ENCODE measurements around the gene LGALSL. TPM values are rescaled to one million over a fixed set of nuclear protein-coding genes. Genes with fewer than 3 reads are reported as not detected.

Gene LGALSL
- total RNA-seq, 1 experiment from 2014 or later, result 37.2 TPM

- Mint-ChIP-seq H3K27me3 (ENCODE audit: insufficient read depth, unreplicated experiment) (no peaks in the 10 kb centered on the region), H3K9me3 (ENCODE audit: unreplicated experiment) (no peaks in the 10 kb centered on the region), H3K27ac (ENCODE audit: unreplicated experiment) (no peak overlapping the region), H3K4me3 (ENCODE audit: unreplicated experiment) (no peak overlapping the region), H3K36me3 (ENCODE audit: insufficient read depth, unreplicated experiment) (no peaks in the 10 kb centered on the region), H3K4me1 (ENCODE audit: low read depth, unreplicated experiment) (peaks cover 14% of the 10 kb centered on the region)
- intact Hi-C loops (cut with micrococcal nuclease; ENCODE audit: unreplicated experiment), result no loop called here
- ChIA-PET POLR2A (no interaction called here), CTCF (no interaction called here)
- no peak for TF ChIP-seq CTCF (IDR thresholded peaks at IDR 0.05; ENCODE audit: insufficient read depth in 1 of 2, low read depth in 1 of 2, low read length in 1 of 2, severe bottlenecking in 1 of 2, unreplicated experiment in 1 of 2)
- BruUV-seq (replicated peaks), result no TSS peak
- Histone ChIP-seq H3K27me3 (replicated peaks; ENCODE audit: control insufficient read depth, insufficient read depth, low read length) (no peaks in the 10 kb centered on the region), H3K36me3 (ENCODE audit: control insufficient read depth, insufficient read depth, low read length) (no peaks in the 10 kb centered on the region), H3K4me3 (ENCODE audit: low read depth, low read length) (no peak overlapping the region), H3K4me1 (0 out of 2 replicates have a peak, but pooled peaks cover 7% of the 10 kb centered on the region), H3K9me3 (no peaks in the 10 kb centered on the region)
- DNase-seq, result no peak
Observed at GRCh38 chr2:64477037-64477436, 23.1 kb downstream of the LGALSL start.

DNA sequence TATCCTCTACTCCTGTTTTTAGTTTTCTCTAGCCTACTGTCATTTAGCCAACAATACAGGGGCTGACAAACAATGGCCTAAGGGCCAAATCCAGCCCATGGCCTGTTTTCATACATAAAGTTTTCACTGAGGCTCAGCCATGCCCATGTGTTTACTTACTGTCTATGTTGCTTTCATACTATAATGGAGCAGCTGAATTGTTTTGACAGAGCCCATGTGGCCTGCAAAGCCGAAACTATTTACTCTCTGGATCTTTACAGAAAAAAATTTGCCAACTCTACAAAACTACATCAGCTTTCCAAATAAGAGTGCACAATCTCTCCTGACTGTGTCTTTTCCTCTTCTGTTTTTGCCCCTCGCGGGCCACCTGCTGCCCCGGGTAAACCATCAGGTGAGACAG, 24.0 kb downstream of the LGALSL start:
- POLR2A ChIA-PET, result no interaction called here

DNA sequence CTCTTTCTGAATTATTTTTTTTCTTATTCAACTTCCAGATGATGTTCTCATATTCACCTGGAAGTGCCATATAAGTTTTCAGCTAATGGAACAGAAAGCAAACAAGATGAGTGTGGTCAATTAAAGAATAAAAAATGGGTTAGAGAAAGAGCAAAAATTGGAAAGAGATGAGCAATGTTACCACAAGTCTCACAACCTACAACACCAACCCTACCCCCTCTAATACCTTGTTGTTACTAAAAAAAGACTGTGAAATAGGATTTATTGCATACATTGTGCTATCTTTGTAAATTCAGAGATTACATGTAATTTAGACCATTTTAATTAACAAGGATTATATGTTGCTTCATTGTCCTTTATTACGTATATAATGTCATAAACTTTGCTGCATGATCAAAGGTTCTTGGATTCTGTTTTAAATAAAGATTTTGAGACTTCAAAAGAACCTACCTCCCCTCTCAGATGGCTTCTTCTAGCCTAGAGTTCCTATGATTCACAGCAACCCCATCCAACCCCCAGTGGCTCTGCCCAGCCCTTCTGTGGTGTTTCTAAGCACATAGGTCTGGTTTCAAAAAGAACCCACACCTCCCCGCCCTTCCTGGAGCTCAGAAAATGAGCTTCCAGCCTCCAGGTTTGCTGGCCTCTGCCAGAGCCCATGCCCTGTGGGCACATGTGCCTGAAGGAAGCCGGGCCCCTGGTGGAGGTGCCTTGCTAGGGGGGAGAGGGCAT, 24.7 kb downstream of the LGALSL start:
- Mint-ChIP-seq H3K4me1 (ENCODE audit: low read depth, unreplicated experiment) (peaks cover 14% of the 10 kb centered on the region), H3K9me3 (ENCODE audit: unreplicated experiment) (no peaks in the 10 kb centered on the region), H3K36me3 (ENCODE audit: insufficient read depth, unreplicated experiment) (no peaks in the 10 kb centered on the region), H3K27me3 (ENCODE audit: insufficient read depth, unreplicated experiment) (no peaks in the 10 kb centered on the region), H3K27ac (ENCODE audit: unreplicated experiment) (no peak overlapping the region), H3K4me3 (ENCODE audit: unreplicated experiment) (no peak overlapping the region)
- H3K36me3 ChIP-seq (ENCODE audit: control insufficient read depth, insufficient read depth, low read length), result no peaks in the 10 kb centered on the region
- CTCF ChIA-PET, result no interaction called here
- DNase-seq, result no peak
- TF ChIP-seq CTCF (IDR thresholded peaks at IDR 0.05; ENCODE audit: insufficient read depth in 1 of 2, low read depth in 1 of 2, low read length in 1 of 2, severe bottlenecking in 1 of 2, unreplicated experiment in 1 of 2), result no peak
- no TSS peak for BruUV-seq (replicated peaks)
- POLR2A ChIA-PET, result no interaction called here
- no peaks in the 10 kb centered on the region for H3K9me3 ChIP-seq
- H3K27me3 ChIP-seq (replicated peaks; ENCODE audit: control insufficient read depth, insufficient read depth, low read length), result no peaks in the 10 kb centered on the region
- H3K4me3 ChIP-seq (ENCODE audit: low read depth, low read length), result no peak overlapping the region
- H3K4me1 ChIP-seq, result 0 out of 2 replicates have a peak, but pooled peaks cover 7% of the 10 kb centered on the region
- intact Hi-C loops (cut with micrococcal nuclease; ENCODE audit: unreplicated experiment), result no loop called here

More for the DNA sequence above, 24.0 kb downstream of the LGALSL start:
- Histone ChIP-seq H3K4me1 (0 out of 2 replicates have a peak, but pooled peaks cover 7% of the 10 kb centered on the region), H3K27me3 (replicated peaks; ENCODE audit: control insufficient read depth, insufficient read depth, low read length) (no peaks in the 10 kb centered on the region), H3K36me3 (ENCODE audit: control insufficient read depth, insufficient read depth, low read length) (no peaks in the 10 kb centered on the region), H3K4me3 (ENCODE audit: low read depth, low read length) (no peak overlapping the region), H3K9me3 (no peaks in the 10 kb centered on the region)
- no peaks in the 10 kb centered on the region for H3K36me3 Mint-ChIP-seq (ENCODE audit: insufficient read depth, unreplicated experiment)
- no peak overlapping the region for H3K4me3 Mint-ChIP-seq (ENCODE audit: unreplicated experiment)
- BruUV-seq (replicated peaks), result no TSS peak
- H3K9me3 Mint-ChIP-seq (ENCODE audit: unreplicated experiment), result no peaks in the 10 kb centered on the region
- DNase-seq, result no peak
- peaks cover 14% of the 10 kb centered on the region for H3K4me1 Mint-ChIP-seq (ENCODE audit: low read depth, unreplicated experiment)
- TF ChIP-seq CTCF (IDR thresholded peaks at IDR 0.05; ENCODE audit: insufficient read depth in 1 of 2, low read depth in 1 of 2, low read length in 1 of 2, severe bottlenecking in 1 of 2, unreplicated experiment in 1 of 2), result no peak
- intact Hi-C loops (cut with micrococcal nuclease; ENCODE audit: unreplicated experiment), result no loop called here
- no peaks in the 10 kb centered on the region for H3K27me3 Mint-ChIP-seq (ENCODE audit: insufficient read depth, unreplicated experiment)
- CTCF ChIA-PET, result no interaction called here
- no peak overlapping the region for H3K27ac Mint-ChIP-seq (ENCODE audit: unreplicated experiment)

Measured in Caco-2 (cell line).